HG03460 (cell line): ENCODE data around the gene SLC5A5.

Source experiments
- ATAC-seq: cut with Tn5 transposase; IDR thresholded peaks from one replicate; pipeline ENCODE4 v1.9.1; 2021; ENCODE audit not compliant: unreplicated experiment

The SLC5A5 gene

DNA sequence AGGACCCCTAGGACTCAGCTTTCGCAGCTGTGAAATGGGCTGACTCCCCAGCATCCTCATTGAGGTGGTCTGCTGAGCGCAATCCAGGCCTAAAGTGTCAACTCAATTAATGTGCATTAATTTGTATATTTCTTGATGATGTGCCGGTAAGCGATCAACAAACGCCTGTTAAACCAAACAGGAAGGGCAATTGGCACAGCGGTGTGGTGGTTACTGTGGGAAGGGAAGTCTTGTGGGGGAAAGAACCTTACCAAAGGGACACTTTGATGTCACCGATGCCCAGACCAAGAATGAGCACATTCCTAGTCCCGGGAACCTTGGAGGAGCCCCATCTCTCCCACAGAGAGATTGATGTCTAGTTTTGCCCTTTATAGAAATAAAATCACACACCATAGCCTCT lies 25.6 kb upstream of the SLC5A5 start:
- ATAC-seq, result no peak

DNA sequence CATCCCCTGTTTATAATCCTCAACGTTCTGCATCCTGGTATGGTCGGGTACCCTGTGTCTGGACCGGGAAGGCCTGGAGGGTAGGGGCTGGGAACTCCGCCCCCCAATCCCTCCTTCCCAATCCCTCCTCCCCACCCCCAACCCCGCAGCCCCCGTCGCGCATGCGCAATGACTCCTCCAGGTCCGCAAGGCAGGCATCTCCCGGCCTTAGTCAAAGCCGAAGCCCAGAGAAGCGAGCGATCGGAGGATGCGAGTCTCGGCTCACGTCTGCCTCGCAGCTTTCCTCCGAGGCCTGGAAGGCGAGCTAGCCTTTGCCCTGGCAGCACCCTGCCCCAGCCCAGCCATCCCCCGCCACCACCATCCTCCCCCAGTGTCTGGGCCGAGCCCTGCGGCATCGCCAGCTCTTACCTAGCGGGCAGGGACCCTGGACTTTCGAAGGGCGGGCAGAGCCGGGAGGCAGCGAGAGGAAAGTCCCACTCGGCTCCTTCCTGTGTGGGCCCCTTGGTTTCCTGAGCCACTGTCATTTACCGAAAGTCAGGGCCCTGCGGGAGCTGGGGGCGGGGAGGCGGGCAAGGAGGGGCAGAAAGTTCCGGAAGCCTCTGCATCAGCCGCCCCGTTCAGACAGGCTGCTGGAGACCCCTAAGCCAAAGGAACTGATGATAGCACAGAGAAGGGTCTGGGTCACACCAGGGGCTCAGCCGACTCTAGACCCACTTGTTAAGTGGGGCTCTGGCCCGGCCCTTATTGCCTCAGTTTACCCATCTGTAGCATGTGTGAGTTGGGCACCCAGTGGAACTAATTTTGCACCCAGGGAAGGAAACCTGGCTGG lies 24.0 kb upstream of the SLC5A5 start, which contains the start of gene JAK3:
TSS of gene JAK3 (minus strand) at position 445 of the 829 bp plus-strand sequence. CDS start 3,565 bp downstream, outside the sequence.
- ATAC-seq, result no peak

GRCh38 chr19:17848595-17849292 lies 23.0 kb upstream of the SLC5A5 start:
- ATAC-seq, result no peak

DNA sequence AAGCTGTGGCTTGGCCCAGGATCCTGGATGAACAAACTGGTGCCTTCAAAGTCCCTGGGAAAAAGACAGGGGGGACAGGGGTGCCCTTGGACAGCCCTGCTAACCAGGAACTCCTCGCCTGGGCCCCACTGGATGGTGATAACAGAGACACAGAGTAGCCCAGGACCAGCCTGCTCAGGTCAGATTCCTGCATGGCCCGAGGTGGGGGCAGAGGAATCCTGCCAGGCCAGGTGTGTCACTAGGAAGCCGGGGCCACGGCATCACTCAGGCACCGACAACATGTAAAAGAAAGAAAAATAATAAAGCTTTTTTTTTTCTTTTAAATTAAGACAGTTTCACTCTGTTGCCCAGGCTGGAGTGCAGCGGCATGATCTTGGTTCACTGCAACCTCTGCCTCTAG lies 17.7 kb upstream of the SLC5A5 start:
- ATAC-seq, result no peak

GRCh38 chr19:17855280-17856152 lies 16.2 kb upstream of the SLC5A5 start:
- ATAC-seq, result no peak

- ATAC-seq, result peak; percentile 93
Observed at GRCh38 chr19:17859533-17860330, 12.0 kb upstream of the SLC5A5 start, which contains the start of gene RPL18A. Gene RPL18A, plus strand, starts transcription at chr19:17859910. Its CDS starts 47 bp downstream, at chr19:17859957.

- ATAC-seq, result no peak
Observed at GRCh38 chr19:17860331-17860992, 11.3 kb upstream of the SLC5A5 start.

DNA sequence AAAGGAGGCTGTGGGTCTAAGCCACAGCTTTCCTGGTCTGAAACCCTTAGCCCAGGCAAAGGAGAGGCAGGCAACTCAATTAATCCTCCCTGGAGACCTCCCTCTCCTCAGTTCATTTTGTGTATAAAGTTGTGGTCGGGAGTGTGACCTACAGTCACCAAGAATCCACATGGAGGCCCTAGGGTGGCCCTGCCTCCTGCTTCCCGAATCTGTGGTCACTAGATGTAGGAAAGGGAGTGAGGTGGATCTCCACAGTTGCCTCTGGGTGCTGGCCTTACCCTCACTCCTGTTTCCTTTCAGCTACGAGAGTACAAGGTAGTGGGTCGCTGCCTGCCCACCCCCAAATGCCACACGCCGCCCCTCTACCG lies 10.8 kb upstream of the SLC5A5 start:
- no peak for ATAC-seq

GRCh38 chr19:17861542-17862402 lies 10.0 kb upstream of the SLC5A5 start:
- ATAC-seq, result no peak

GRCh38 chr19:17862711-17863519 lies 8.8 kb upstream of the SLC5A5 start:
- no peak for ATAC-seq

- no peak for ATAC-seq
Observed at GRCh38 chr19:17863520-17864182, 8.1 kb upstream of the SLC5A5 start.

DNA sequence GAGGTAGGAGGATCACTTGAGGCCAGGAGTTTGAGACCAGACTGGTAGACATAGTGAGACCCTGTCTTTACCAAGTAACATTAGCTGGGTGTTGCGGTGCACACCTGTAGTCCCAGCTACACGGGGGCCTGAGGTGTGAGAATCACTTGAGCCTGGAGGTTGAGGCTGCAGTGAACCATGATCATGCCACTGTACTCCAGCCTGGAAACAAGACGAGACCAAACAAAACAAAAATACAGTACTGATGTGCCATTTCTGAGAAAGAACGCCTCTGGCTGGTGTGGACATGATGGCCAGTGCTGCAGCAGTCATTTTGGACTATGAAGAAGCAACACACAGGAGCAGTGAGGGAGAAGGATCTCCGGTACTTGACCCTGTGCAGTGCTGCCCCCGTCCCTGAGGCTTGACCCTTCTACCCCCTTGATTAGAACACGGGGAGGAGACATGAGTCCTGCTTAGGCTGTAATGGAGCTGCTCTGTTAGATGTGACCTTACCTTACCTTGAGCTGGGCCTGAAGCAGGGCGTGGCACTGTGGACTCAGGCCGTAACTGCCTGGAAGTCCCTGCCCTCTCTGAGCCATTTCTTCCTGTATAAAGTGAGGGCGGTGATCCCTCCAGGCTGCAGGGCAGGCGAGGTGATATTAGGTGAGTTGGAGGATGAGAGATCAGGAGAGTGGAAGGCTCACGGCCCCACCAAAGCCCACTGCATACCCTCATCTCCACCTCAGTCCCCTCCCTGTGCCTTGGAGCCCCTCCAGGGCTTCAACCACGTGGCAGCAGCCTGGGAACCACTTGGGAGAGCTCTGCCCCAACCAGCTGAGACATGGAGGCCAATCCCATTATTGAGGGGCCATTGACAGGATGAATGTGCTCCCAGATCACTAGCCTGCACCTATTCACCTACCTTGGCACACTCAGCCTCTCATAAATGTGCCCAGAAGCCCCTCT lies 6.1 kb upstream of the SLC5A5 start:
- ATAC-seq, result no peak

GRCh38 chr19:17866312-17866963 lies 5.3 kb upstream of the SLC5A5 start:
- no peak for ATAC-seq

- ATAC-seq, result no peak
Observed at GRCh38 chr19:17866964-17867486, 4.7 kb upstream of the SLC5A5 start.

DNA sequence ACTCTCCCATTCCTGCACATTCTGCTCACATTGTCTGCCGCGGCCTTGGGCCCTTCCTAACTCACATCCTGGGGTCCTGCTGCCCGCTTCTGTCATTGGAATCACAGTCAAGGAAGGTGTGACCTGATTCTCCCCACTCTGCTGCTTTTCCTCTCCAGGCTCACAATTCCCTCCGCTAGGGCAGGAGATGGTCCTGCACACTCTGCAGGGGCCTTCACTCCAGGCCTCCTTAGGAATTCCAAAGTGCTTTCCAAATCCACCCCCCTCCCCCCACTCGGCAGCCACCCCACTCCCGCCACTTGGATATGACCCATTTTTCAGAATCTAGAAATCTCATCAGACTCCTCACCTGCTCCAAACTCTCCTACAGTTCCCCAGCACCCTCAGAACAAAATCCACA lies 3.1 kb upstream of the SLC5A5 start:
- ATAC-seq, result no peak

DNA sequence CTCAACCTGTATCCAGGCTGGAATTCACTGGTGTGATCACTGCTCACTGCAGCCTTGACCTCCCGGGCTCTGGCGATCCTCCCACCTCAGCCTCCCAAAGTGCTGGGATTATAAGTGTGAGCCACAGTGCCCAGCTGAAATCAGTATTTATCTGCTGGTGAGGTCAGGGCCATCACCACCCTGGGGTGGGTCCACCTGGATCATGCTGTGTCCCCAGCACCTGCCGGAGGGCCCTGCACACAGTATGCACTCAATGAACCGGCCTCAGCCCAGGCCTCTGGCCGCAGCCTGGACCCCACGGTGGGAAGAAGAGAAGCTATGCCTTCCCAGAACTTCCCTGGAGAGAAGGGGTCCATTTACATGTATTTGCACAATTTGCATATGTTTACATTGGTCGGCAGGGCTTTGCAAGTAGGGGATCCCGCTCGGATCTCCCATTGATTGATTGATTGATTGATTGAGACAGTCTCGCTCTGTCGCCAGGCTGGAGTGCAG lies 2.6 kb upstream of the SLC5A5 start:
- ATAC-seq, result no peak
